Neural cell (in vitro differentiated cells): Measurements from ENCODE around the gene STK17B. TPM values are rescaled to one million over a fixed set of nuclear protein-coding genes. Genes with fewer than 3 reads are reported as not detected.

Source experiments
- H2AFZ ChIP-seq: fragments of 200-600, 300-800 bp; sonication (generic), shearing (Covaris generic); 2 replicates; pipeline ENCODE4 v1.6.0; 2014; ENCODE audit warnings: low read depth, mild to moderate bottlenecking, antibody characterized with exemption, low read length, moderate library complexity
- H3F3A ChIP-seq: fragments of 200-600 bp; shearing (Covaris generic); 2 replicates; pipeline ENCODE4 v1.6.1; 2016; ENCODE audit warnings: mild to moderate bottlenecking, moderate library complexity, mixed read lengths, antibody characterized with exemption, low read length; ENCODE audit not compliant: insufficient read depth, poor library complexity, severe bottlenecking
- H3K27ac ChIP-seq: fragments of 200-600, 300-800 bp; sonication (generic), shearing (Covaris generic); 2 replicates; pipeline ENCODE4 v1.5.1; 2014; ENCODE audit warnings: mild to moderate bottlenecking, low read length, moderate library complexity
- H3K27me3 ChIP-seq: fragments of 300-800, 200-600 bp; sonication (generic), shearing (Covaris generic); 2 replicates; pipeline ENCODE4 v1.6.0; 2014; ENCODE audit warnings: mild to moderate bottlenecking, low read depth, low read length, moderate library complexity; ENCODE audit not compliant: insufficient read depth
- H3K36me3 ChIP-seq: fragments of 300-800, 200-600 bp; sonication (generic), shearing (Covaris generic); 2 replicates; pipeline ENCODE4 v1.5.1; 2014; ENCODE audit warnings: mild to moderate bottlenecking, antibody characterized with exemption, low read length, moderate library complexity; ENCODE audit not compliant: insufficient read depth
- H3K4me2 ChIP-seq: fragments of 300-800, 200-600 bp; sonication (generic), shearing (Covaris generic); 2 replicates; pipeline ENCODE4 v1.6.0; 2014; ENCODE audit warnings: mild to moderate bottlenecking, low read length
- H3K4me3 ChIP-seq: fragments of 300-800, 200-600 bp; sonication (generic), shearing (Covaris generic); 2 replicates; pipeline ENCODE4 v1.5.1; 2014; ENCODE audit warnings: mild to moderate bottlenecking, low read length, moderate library complexity
- H3K79me2 ChIP-seq: fragments of 200-600 bp; shearing (Covaris generic); replicated peaks from 2 replicates; pipeline ENCODE4 v1.6.0; 2014; ENCODE audit warnings: mild to moderate bottlenecking, low read length, moderate library complexity; ENCODE audit not compliant: insufficient read depth
- H3K9ac ChIP-seq: fragments of 300-800, 200-600 bp; sonication (generic), shearing (Covaris generic); 2 replicates; pipeline ENCODE4 v1.6.1; 2016; ENCODE audit warnings: mild to moderate bottlenecking, low read length, mixed read lengths
- H3K9me2 ChIP-seq: fragments of 200-600 bp; shearing (Covaris generic); 2 replicates; pipeline ENCODE4 v1.6.1; 2016; ENCODE audit warnings: mild to moderate bottlenecking, low read length, mixed read lengths; ENCODE audit not compliant: insufficient read depth
- H3K9me3 ChIP-seq: fragments of 200-600, 300-800 bp; sonication (generic), shearing (Covaris generic); 2 replicates; pipeline ENCODE4 v1.6.1; 2016; ENCODE audit warnings: mild to moderate bottlenecking, mixed run types, low read length, moderate library complexity, mixed read lengths
- H4K20me1 ChIP-seq: fragments of 200-600 bp; shearing (Covaris generic); 2 replicates; pipeline ENCODE4 v1.6.1; 2016; ENCODE audit warnings: mild to moderate bottlenecking, mixed run types; ENCODE audit not compliant: insufficient read depth
- CTCF ChIP-seq: fragments of 450-650 bp; IDR thresholded peaks from 2 replicates; pipeline ENCODE4 v1.5.1; 2014; ENCODE audit warnings: antibody characterized with exemption, mild to moderate bottlenecking, moderate library complexity; ENCODE audit not compliant: poor library complexity, severe bottlenecking
- EP300 ChIP-seq: fragments of 450-650 bp; conservative IDR thresholded peaks from 2 replicates; pipeline ENCODE4 v1.6.1; 2014; ENCODE audit warnings: antibody characterized with exemption, mild to moderate bottlenecking, moderate library complexity; ENCODE audit not compliant: poor library complexity, severe bottlenecking
- EZH2 ChIP-seq: fragments of 200-600, 300-800 bp; shearing (Covaris generic), sonication (generic); IDR thresholded peaks from 2 replicates; pipeline ENCODE4 v1.6.1; 2014; ENCODE audit warnings: antibody characterized with exemption, low read length, borderline replicate concordance, mild to moderate bottlenecking; ENCODE audit not compliant: insufficient read depth, poor library complexity, severe bottlenecking
- MXI1 ChIP-seq: fragments of 450-650 bp; conservative IDR thresholded peaks from 2 replicates; pipeline ENCODE4 v1.6.1; 2014; ENCODE audit warnings: antibody characterized with exemption, mild to moderate bottlenecking; ENCODE audit not compliant: poor library complexity, severe bottlenecking
- POLR2AphosphoS5 ChIP-seq: IDR thresholded peaks from 2 replicates; pipeline ENCODE4 v1.6.1; 2012
- RAD21 ChIP-seq: fragments of 450-650 bp; conservative IDR thresholded peaks from 2 replicates; pipeline ENCODE4 v1.6.1; 2014; ENCODE audit warnings: antibody characterized with exemption, mild to moderate bottlenecking, moderate library complexity
- REST ChIP-seq: IDR thresholded peaks from 2 replicates; pipeline ENCODE4 v1.6.1; 2012; ENCODE audit warnings: borderline replicate concordance
- SMC3 ChIP-seq: fragments of 450-650 bp; conservative IDR thresholded peaks from 2 replicates; pipeline ENCODE4 v1.6.1; 2014; ENCODE audit warnings: antibody characterized with exemption, mild to moderate bottlenecking, moderate library complexity; ENCODE audit not compliant: poor library complexity
- TAF1 ChIP-seq: IDR thresholded peaks from 2 replicates; pipeline ENCODE4 v1.6.1; 2012; ENCODE audit warnings: low read depth
- polyA plus RNA-seq: library from polyadenylated mRNA; depleted of rRNA; stranded (reverse); fragments of >200 nt; gene quantifications from 2 replicates; pipeline ENCODE4 v1.2.3, GENCODE V29; 2014

Gene STK17B
- polyA plus RNA-seq, 1 donor from 2014 or later = 0.67 TPM

GRCh38 chr2:196201229-196202009 is 30.0 kb upstream of the STK17B start:
- Histone ChIP-seq H3K4me3 (no peak overlapping the region), H3K27me3 (no peaks in the 10 kb centered on the region), H3K9ac (no peak overlapping the region), H3K79me2 (no peaks in the 10 kb centered on the region), H4K20me1 (no peaks in the 10 kb centered on the region), H3K9me2 (no peaks in the 10 kb centered on the region), H3K27ac (no peak overlapping the region), H2AFZ (no peak overlapping the region), H3K4me2 (no peak overlapping the region), H3K9me3 (no peaks in the 10 kb centered on the region), H3F3A (no peaks in the 10 kb centered on the region), H3K36me3 (peaks cover 5% of the 10 kb centered on the region)
- no peak for TF ChIP-seq REST

GRCh38 chr2:196200557-196200956 is 29.2 kb upstream of the STK17B start:
- Histone ChIP-seq H4K20me1 (no peaks in the 10 kb centered on the region), H3K4me2 (no peak overlapping the region), H3K4me3 (no peak overlapping the region), H3K9me3 (no peaks in the 10 kb centered on the region), H3K79me2 (no peaks in the 10 kb centered on the region), H3F3A (no peaks in the 10 kb centered on the region), H3K27ac (no peak overlapping the region), H3K27me3 (no peaks in the 10 kb centered on the region), H2AFZ (no peak overlapping the region), H3K36me3 (peaks cover 5% of the 10 kb centered on the region), H3K9me2 (no peaks in the 10 kb centered on the region), H3K9ac (no peak overlapping the region)
- TF ChIP-seq TAF1 (no peak), POLR2AphosphoS5 (no peak), MXI1 (no peak), SMC3 (no peak), REST (no peak), EP300 (no peak)

GRCh38 chr2:196195758-196196157 is 24.4 kb upstream of the STK17B start:
- H3K27me3 ChIP-seq = no peaks in the 10 kb centered on the region
- H3F3A ChIP-seq = no peaks in the 10 kb centered on the region
- H3K27ac ChIP-seq = no peak overlapping the region
- no peak overlapping the region for H3K4me2 ChIP-seq
- H3K36me3 ChIP-seq = peaks cover under 1% of the 10 kb centered on the region
- no peak overlapping the region for H3K9ac ChIP-seq
- H4K20me1 ChIP-seq = no peaks in the 10 kb centered on the region
- no peak overlapping the region for H3K4me3 ChIP-seq
- no peaks in the 10 kb centered on the region for H3K9me2 ChIP-seq
- no peaks in the 10 kb centered on the region for H3K79me2 ChIP-seq
- no peaks in the 10 kb centered on the region for H3K9me3 ChIP-seq
- no peak overlapping the region for H2AFZ ChIP-seq
- TF ChIP-seq EP300 = no peak
- no peak for TF ChIP-seq CTCF
- TF ChIP-seq TAF1 = no peak
- no peak for TF ChIP-seq MXI1
- no peak for TF ChIP-seq SMC3
- no peak for TF ChIP-seq EZH2
- no peak for TF ChIP-seq POLR2AphosphoS5
- no peak for TF ChIP-seq RAD21
